T-helper 17 cell (primary cell): ENCODE data around the gene APH1A. TPM values are rescaled to one million over a fixed set of nuclear protein-coding genes. Genes with fewer than 3 reads are reported as not detected.
"Not testable (repeated sequence)": the region's sequence is repeated elsewhere in the genome, so short reads cannot be mapped to it uniquely, and the experiment has no call there.

Experiments used
- ATAC-seq: fragments of 150-1000 bp; cut with Tn5 transposase; 2 replicates; pipeline ENCODE4 v1.10.0; 2021; ENCODE audit warnings: mild to moderate bottlenecking, moderate library complexity
- DNase-seq, 3 donors: peaks; one replicate each; pipeline versions ENCODE4 v3.0.0 to v3.0.0-alpha.2; 2020 to 2021
- H3K9me3 ChIP-seq: one replicate; pipeline ENCODE4 v1.7.0; 2013; ENCODE audit warnings: low read length, mild to moderate bottlenecking; ENCODE audit not compliant: control insufficient read depth, poor library complexity, severe bottlenecking
- H3K27ac Mint-ChIP-seq: one replicate; pipeline ENCODE4 v1.8.0; 2022; ENCODE audit warnings: mild to moderate bottlenecking, moderate library complexity, mixed read lengths
- H3K27me3 Mint-ChIP-seq: one replicate; pipeline ENCODE4 v1.8.0; 2022; ENCODE audit warnings: mixed read lengths
- H3K36me3 Mint-ChIP-seq: one replicate; pipeline ENCODE4 v1.8.0; 2022; ENCODE audit warnings: low read depth, mixed read lengths
- H3K4me1 Mint-ChIP-seq: one replicate; pipeline ENCODE4 v1.8.0; 2022; ENCODE audit warnings: mild to moderate bottlenecking, mixed read lengths
- H3K4me3 Mint-ChIP-seq: one replicate; pipeline ENCODE4 v1.8.0; 2022; ENCODE audit warnings: mild to moderate bottlenecking, moderate library complexity, mixed read lengths
- total RNA-seq, 4 donors: library from RNA in 2 of 4; stranded (reverse) in 2 of 4; gene quantifications; one replicate each; pipeline ENCODE4 v1.2.3 and lab custom pipeline; 2022 to 2026

Gene APH1A
- total RNA-seq (100 to 1,000 TPM; 118 TPM), total RNA-seq (lab: John Stamatoyannopoulos, UW) (102 to 116 reads per million in 2 donors)

DNA sequence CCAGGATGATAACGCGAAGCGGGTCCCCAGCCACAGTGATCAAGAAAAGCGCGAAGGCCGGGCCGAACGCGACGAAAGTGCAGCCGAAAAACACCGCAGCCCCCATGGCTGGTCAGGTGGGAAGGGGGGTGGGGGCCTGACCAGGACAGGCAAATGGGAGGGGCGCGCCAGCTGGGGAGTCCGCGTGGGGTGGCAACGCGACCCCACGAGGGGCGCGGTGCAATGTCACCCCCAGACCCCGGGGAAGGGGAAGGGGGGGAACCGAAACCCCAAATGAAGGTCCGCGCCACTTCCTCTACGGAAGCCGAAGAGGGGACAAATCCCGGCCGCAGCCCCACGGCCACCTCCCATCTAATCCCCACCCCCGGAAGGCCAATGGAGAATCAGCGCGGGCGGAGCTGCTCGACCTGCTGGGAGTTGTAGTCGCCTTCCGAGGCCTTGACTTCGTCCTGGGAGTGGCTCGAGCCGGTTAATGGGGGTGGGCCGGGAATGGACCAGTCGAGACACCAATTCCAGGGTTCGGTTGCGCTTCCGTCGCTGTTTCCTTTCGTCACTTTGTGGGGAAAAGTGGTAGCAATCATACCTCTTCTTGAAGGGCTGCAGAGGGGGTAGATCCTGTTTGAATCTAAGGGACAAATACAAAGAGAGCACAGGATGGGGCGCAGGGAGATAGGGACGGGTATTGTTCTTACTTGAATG is at the start of gene APH1A:
TSS of gene APH1A (minus strand) at position 312 of the 699 bp plus-strand sequence. CDS start at position 106, 206 bp downstream.
- H3K36me3 Mint-ChIP-seq, result peaks cover 2% of the 10 kb centered on the region
- H3K27me3 Mint-ChIP-seq, result no peaks in the 10 kb centered on the region
- DNase-seq, result peak; percentile 77 to 81 (median 78)
- H3K4me1 Mint-ChIP-seq, result peaks cover 31% of the 10 kb centered on the region
- peak within 1 kb of the TSS; percentile 100 for H3K27ac Mint-ChIP-seq
- H3K9me3 ChIP-seq, result no peaks in the 10 kb centered on the region
- peak; percentile 94 for ATAC-seq
- H3K4me3 Mint-ChIP-seq, result peak within 1 kb of the TSS; percentile 95

DNA sequence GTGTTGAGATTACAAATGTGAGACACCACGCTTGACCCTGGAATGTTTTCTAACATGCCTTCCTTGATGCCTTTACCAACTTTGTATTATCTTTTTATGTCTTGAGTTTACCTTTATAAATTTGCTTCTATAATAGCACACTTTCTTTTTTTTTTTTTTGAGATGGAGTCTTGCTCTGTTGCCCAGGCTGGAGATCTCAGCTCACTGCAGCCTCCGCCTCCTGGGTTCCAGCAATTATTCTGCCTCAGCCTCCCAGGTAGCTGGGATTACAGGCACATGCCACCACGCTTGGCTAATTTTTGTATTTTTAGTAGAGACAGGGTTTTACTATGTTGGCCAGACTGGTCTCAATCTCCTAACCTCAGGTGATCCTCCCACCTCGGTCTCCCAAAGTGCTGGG is 45.9 kb upstream of the APH1A start:
- H3K9me3 ChIP-seq, DNase-seq, H3K27ac Mint-ChIP-seq, H3K4me3 Mint-ChIP-seq, ATAC-seq, H3K27me3 Mint-ChIP-seq, H3K36me3 Mint-ChIP-seq, H3K4me1 Mint-ChIP-seq: not testable (repeated sequence)

DNA sequence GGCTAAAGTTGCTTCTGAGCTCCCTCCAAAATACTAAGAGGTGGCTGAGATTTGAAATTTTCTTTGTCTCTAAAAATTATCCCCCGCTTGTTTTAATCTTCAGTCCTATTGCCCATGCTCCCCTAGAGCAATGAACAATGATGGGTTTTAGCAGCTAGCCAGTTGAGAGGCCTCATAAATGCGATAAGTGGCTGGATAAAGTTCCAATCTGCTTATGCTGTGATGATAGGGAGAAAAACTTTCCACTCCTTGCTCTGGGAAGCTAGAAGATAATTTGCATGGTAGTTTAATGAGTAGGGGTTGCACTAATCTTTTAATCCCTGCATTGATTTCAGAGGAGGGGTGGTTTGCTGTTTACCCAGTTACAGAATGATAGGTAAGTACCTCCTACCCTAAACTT is 42.9 kb upstream of the APH1A start:
- peaks cover 6% of the 10 kb centered on the region for H3K36me3 Mint-ChIP-seq
- H3K27me3 Mint-ChIP-seq, result no peaks in the 10 kb centered on the region
- no peak for DNase-seq
- no peak overlapping the region for H3K27ac Mint-ChIP-seq
- H3K9me3 ChIP-seq, result no peaks in the 10 kb centered on the region
- ATAC-seq, result no peak
- no peak overlapping the region for H3K4me3 Mint-ChIP-seq
- H3K4me1 Mint-ChIP-seq, result no peaks in the 10 kb centered on the region

DNA sequence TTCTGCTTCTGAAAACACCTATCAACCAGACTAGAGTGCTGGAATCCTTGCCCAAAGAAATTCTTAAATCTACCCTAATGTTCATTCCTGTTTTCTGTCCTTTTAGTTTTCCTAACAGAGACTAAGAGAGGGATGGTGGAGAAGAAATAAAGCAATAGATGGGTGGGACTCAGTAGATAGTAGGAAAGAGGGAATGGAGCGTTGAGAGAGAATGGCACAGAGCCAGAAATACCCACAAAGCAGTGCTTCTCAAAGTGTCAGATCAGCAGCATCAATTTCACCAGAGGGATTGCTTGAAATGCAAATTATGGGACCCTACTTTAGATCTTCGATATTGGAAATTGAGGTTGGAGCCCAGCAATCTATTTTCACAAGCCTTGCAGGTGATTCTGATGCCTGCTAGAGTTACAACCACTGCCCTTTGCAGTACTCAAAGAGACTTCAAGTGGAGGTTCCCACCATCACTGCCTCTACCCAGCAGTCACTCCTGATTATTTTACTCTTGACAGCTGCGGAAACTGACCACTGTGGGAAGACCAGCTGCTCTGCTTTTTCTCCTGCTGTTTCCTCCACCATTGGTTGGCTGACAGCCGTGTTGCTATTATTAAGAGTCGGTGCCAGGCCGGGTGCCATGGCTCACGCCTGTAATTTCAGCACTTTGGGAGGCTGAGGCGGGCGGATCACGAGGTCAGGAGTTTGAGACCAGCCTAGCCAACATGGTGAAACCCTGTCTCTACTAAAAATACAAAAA is 41.1 kb upstream of the APH1A start:
- no peak for ATAC-seq
- Mint-ChIP-seq H3K4me1 (no peaks in the 10 kb centered on the region), H3K27me3 (no peaks in the 10 kb centered on the region), H3K27ac (no peak overlapping the region), H3K36me3 (peaks cover 6% of the 10 kb centered on the region), H3K4me3 (no peak overlapping the region)
- no peak for DNase-seq
- H3K9me3 ChIP-seq, result no peaks in the 10 kb centered on the region

DNA sequence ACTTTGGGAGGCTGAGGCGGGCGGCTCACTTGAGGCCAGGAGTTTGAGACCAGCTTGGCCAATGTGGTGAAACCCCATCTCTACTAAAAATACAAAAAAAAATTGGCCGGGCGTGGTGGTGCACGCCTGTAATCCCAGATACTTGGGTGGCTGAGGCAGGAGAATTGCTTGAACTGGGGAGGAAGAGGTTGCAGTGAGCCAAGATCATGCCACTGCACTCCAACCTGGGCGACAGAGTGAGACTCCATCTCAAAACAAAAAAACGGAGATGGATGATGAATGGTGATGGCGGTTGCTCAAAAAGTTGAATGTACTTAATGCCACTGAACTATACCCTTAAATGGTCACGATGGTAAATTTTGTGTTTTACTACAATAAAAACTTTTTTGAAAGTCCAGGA is 39.8 kb upstream of the APH1A start:
- H3K4me3 Mint-ChIP-seq, H3K36me3 Mint-ChIP-seq, H3K9me3 ChIP-seq, ATAC-seq, DNase-seq, H3K27me3 Mint-ChIP-seq, H3K4me1 Mint-ChIP-seq, H3K27ac Mint-ChIP-seq: not testable (repeated sequence)

DNA sequence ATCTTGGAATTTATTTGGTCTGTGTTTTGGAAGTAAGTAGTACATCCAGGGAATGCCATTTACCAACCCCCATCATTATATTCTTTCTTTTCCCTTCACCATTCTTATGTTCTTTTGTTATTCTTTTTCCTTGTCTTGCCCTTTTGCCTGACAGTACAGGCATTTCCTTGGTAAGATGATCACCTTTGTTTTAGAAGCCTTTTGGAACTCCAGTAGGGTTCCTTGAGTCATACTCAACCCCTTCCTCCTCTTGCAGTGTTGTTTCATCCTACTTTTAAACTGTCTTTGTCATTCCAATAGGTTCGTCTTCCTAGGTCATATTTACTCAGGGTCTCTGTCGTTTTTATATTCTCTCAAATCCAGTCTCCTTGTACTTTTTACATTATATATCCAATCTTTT is 34.1 kb upstream of the APH1A start:
- H3K9me3 ChIP-seq, result no peaks in the 10 kb centered on the region
- ATAC-seq, result no peak
- no peak for DNase-seq
- peaks cover 12% of the 10 kb centered on the region for H3K4me1 Mint-ChIP-seq
- H3K27me3 Mint-ChIP-seq, result no peaks in the 10 kb centered on the region
- peaks cover 2% of the 10 kb centered on the region for H3K36me3 Mint-ChIP-seq
- peak overlapping the region; percentile 39 for H3K27ac Mint-ChIP-seq
- no peak overlapping the region for H3K4me3 Mint-ChIP-seq

DNA sequence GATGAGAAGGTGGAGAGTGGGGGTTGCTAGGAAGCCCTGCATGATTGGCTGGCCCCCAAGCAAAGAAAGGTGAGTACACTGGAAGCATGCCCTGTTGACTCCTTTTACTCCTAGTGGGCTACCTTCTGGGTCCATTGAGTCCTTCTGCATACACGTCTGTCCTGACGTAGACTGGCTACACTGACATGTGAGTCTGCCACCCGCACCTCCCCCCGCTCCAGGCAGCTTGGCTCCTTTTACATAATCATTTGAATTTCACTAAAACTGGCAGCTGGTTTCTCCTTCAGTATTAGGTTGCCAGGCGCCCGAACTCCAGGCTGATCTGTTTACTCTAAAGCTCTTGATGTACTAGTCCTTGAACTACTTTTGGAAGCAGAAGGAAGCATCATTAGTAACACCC is 33.5 kb upstream of the APH1A start:
- ATAC-seq (no peak), DNase-seq (no peak)
- Mint-ChIP-seq H3K27ac (no peak overlapping the region), H3K36me3 (peaks cover 2% of the 10 kb centered on the region), H3K27me3 (no peaks in the 10 kb centered on the region), H3K4me3 (no peak overlapping the region), H3K4me1 (peaks cover 12% of the 10 kb centered on the region)
- H3K9me3 ChIP-seq, result no peaks in the 10 kb centered on the region

DNA sequence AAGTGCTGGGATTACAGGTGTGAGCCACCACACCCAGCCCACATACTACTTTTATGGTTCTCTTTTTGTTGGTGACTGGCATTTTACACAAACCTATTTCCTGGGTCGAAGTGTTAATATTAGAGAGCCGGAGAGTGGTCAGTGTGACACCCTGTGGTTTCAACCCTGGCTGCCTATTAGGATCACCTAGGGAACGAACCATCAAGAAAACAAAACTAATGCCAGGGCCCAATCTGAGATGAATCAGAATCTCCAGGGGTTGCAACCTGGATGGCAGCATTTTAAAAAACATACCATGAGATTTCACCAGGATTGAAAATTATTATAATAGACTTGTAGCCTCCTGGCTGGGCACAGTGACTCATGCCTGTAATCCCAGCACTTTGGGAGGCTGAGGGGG is 30.9 kb upstream of the APH1A start:
- peak overlapping the region; percentile 29 for H3K27ac Mint-ChIP-seq
- DNase-seq (no peak), ATAC-seq (no peak)
- peaks cover 5% of the 10 kb centered on the region for H3K36me3 Mint-ChIP-seq
- H3K9me3 ChIP-seq, result no peaks in the 10 kb centered on the region
- peaks cover 20% of the 10 kb centered on the region for H3K4me1 Mint-ChIP-seq
- H3K4me3 Mint-ChIP-seq, result no peak overlapping the region
- H3K27me3 Mint-ChIP-seq, result no peaks in the 10 kb centered on the region

DNA sequence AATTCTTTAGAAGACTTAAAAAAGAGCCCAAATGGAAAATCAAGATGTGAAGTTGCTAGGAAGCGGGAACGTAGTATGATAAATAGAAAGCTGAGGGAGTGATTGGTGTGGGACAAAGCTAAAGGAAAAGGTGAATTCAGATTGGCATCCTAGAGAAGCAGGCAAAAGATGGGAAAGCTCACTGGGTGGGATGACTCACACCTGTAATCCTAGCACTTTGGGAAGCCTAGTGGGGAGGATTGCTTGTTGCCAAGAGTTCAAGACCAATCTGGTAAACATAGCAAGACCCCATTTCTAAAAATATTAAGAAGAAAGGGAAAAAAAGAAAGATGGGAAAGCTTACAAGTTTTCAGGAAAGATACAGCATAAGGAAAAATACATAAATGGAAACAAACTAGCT is 26.7 kb upstream of the APH1A start:
- H3K27me3 Mint-ChIP-seq, result no peaks in the 10 kb centered on the region
- H3K4me1 Mint-ChIP-seq, result peaks cover 18% of the 10 kb centered on the region
- H3K27ac Mint-ChIP-seq, result no peak overlapping the region
- peaks cover 2% of the 10 kb centered on the region for H3K36me3 Mint-ChIP-seq
- no peak for ATAC-seq
- H3K9me3 ChIP-seq, result no peaks in the 10 kb centered on the region
- DNase-seq, result no peak
- peak overlapping the region; percentile 49 for H3K4me3 Mint-ChIP-seq

DNA sequence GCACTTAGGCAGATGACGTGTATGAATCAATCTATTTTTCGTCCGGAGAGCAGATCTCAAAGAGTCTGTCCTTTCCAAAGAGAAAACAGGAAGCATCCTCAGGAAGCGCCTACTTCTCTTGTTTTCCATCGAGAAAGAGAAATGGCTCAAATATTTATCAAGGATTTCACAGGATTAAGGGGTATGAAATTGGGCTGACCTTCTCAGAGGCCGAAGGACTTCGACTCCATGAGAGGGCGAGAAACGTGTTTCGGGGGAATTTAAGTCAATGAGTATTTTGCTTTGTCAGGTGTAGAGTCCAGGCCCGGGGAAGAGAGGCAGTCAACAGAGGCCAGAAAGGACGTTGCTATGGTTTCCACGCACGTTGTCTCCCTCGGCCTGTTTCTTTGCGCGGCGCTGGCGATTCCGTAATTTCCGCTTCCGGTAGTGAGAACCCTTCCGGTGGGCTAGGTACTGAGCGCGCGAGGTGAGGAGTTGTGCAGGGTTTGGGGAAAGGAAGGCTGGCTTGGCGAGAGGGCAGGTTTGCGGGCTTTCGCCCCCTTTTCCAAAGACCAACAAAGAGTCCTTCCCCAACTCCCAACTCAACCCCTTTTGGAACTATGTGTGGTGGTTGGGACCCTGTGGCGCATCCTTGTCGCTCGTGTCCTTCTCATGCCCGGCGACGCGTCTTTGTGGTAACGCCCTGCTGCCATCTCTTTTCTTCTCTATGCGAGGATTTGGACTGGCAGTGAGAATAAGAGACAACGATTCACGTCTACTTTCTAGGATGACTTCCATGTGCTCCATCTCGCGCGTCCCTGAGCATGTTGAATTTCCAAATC is 24.8 kb upstream of the APH1A start, which contains the start of gene MRPS21:
TSS of gene MRPS21 (plus strand) at position 429 of the 821 bp plus-strand sequence. CDS start 506 bp downstream, outside the sequence.
- peak; percentile 58 to 76 (median 68) for DNase-seq
- peak; percentile 97 for ATAC-seq
- no peaks in the 10 kb centered on the region for H3K9me3 ChIP-seq
- peak within 1 kb of the TSS; percentile 93 for H3K4me3 Mint-ChIP-seq
- no peaks in the 10 kb centered on the region for H3K27me3 Mint-ChIP-seq
- peaks cover 2% of the 10 kb centered on the region for H3K36me3 Mint-ChIP-seq
- H3K4me1 Mint-ChIP-seq, result peaks cover 20% of the 10 kb centered on the region
- H3K27ac Mint-ChIP-seq, result peak within 1 kb of the TSS; percentile 98

DNA sequence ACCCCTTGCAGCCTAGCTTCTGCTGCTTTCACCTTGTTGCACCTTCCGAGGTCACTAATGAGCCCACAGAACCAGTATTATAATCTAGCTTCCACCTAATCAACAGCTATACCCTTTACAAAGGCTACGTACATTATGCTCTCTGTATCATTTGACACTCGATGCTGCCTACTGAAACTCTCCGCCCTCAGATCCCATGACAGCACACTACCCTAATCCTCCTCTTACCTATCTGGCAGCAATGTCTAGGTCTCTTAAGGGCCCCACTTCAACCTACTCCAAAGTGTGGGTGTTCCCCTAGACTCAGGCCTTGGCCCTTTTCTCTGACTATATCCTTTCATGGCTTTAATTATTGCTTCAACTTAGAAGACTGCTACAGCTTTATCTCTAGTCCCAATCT is 20.0 kb upstream of the APH1A start:
- Mint-ChIP-seq H3K27me3 (no peaks in the 10 kb centered on the region), H3K36me3 (no peaks in the 10 kb centered on the region), H3K27ac (peak overlapping the region; percentile 41), H3K4me1 (peaks cover 16% of the 10 kb centered on the region), H3K4me3 (no peak overlapping the region)
- no peaks in the 10 kb centered on the region for H3K9me3 ChIP-seq
- ATAC-seq (no peak), DNase-seq (no peak)

DNA sequence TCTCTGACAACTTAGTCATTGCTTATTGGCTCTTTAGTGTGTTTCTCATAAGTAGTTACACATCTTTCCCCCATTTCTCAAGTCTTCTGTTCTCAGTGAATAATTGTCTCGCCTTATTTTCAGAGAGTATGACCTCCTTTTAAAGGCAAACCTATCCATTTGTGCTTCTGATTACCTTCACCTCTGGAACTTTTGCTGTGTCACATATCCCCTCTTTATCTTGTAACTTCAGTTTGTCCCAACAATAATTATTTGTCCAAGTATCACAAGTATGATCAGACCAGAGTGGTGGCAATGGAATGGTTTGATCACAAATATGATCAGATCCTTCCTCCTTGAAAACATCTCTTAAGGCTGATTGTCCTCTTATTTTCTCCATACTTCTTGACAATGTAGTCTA is 19.6 kb upstream of the APH1A start:
- no peak for DNase-seq
- no peaks in the 10 kb centered on the region for H3K36me3 Mint-ChIP-seq
- no peak for ATAC-seq
- H3K27me3 Mint-ChIP-seq, result no peaks in the 10 kb centered on the region
- no peaks in the 10 kb centered on the region for H3K9me3 ChIP-seq
- no peak overlapping the region for H3K4me3 Mint-ChIP-seq
- H3K27ac Mint-ChIP-seq, result peak overlapping the region; percentile 41
- H3K4me1 Mint-ChIP-seq, result peaks cover 13% of the 10 kb centered on the region

DNA sequence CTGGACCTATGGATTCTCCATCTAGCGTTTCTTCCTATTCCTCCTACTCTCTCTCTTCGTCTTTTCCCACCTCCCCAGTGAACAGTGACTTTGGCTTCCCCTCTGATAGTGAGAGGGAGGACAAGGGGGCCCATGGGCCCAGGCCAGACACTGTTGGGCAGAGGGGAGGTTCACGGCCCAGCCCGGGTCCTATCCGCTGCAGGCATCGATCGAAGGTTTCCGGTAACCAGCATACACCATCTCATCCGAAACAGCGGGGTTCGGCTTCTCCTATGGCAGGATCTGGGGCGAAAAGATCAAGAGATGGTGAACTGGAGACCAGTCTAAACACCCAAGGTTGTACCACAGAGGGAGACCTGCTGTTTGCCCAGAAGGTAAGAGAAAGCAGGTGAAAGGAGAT is 14.4 kb upstream of the APH1A start:
- Mint-ChIP-seq H3K27ac (peak overlapping the region; percentile 94), H3K4me1 (peaks cover 22% of the 10 kb centered on the region), H3K27me3 (no peaks in the 10 kb centered on the region), H3K4me3 (peak overlapping the region; percentile 54), H3K36me3 (peaks cover 5% of the 10 kb centered on the region)
- H3K9me3 ChIP-seq, result no peaks in the 10 kb centered on the region
- DNase-seq (no peak), ATAC-seq (no peak)
